ENCODE measurements around the gene BMPR1B.

DNA sequence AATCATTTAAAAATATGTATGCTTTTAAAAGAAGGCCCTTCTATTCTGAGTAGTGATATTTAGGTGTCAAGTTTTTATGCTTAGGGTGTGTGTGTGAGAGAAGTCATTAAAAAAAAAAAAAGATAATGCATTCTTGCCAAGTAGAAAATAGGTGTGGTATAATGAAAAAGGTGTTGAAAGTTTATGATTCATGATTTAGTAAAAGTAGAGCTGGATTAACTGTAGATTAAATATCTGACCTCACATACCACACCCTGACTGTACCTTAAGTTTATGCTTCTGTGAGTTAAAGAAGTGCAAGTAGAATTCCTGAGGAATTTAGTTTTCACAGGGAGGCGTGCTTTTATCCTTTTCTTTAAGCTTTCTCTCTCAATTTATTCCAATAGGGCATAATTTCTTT lies 71.1 kb downstream of the BMPR1B start:
- TF ChIP-seq, protein P1, sequence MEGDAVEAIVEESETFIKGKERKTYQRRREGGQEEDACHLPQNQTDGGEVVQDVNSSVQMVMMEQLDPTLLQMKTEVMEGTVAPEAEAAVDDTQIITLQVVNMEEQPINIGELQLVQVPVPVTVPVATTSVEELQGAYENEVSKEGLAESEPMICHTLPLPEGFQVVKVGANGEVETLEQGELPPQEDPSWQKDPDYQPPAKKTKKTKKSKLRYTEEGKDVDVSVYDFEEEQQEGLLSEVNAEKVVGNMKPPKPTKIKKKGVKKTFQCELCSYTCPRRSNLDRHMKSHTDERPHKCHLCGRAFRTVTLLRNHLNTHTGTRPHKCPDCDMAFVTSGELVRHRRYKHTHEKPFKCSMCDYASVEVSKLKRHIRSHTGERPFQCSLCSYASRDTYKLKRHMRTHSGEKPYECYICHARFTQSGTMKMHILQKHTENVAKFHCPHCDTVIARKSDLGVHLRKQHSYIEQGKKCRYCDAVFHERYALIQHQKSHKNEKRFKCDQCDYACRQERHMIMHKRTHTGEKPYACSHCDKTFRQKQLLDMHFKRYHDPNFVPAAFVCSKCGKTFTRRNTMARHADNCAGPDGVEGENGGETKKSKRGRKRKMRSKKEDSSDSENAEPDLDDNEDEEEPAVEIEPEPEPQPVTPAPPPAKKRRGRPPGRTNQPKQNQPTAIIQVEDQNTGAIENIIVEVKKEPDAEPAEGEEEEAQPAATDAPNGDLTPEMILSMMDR (IDR thresholded peaks at IDR 0.05): no peak
- TF ChIP-seq POLR2A (IDR thresholded peaks at IDR 0.05): no peak

Measured in ovary (tissue), 3 donors.